GM18502 (cell line): ENCODE data around the gene TXNDC11.

Source experiments
- ATAC-seq: cut with Tn5 transposase; IDR thresholded peaks from one replicate; pipeline ENCODE4 v1.9.1; 2021; ENCODE audit warnings: mild to moderate bottlenecking; ENCODE audit not compliant: unreplicated experiment, poor library complexity

TXNDC11 gene

GRCh38 chr16:11755022-11755760, 12.5 kb upstream of the TXNDC11 start:
- no peak for ATAC-seq

DNA sequence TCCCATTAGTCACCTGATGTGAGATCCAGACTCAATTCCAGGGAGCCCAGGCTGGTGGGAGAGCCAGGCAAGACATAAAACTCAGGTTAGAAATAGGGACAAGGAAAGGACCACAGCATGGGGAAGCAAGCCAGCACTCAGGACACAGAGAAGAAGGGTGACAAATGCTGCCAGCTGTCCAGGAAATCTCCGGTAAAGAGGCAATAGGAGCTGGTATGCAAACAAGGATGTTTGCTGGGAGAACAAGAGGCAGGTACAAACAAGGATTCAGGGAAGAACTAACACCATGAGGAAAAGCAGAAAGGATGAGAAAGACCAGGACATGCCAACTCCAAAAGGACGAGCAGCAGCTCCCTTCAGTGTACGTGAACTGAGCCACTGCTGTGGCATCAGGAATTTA, 10.2 kb upstream of the TXNDC11 start:
- no peak for ATAC-seq

GRCh38 chr16:11750056-11750455, 7.4 kb upstream of the TXNDC11 start:
- no peak for ATAC-seq

- no peak for ATAC-seq
Measured at GRCh38 chr16:11748404-11749254, 6.0 kb upstream of the TXNDC11 start.

- no peak for ATAC-seq
Measured at GRCh38 chr16:11747949-11748403, 5.3 kb upstream of the TXNDC11 start.

- ATAC-seq = no peak
Measured at GRCh38 chr16:11744075-11744470, 1.4 kb upstream of the TXNDC11 start.

- no peak for ATAC-seq
Measured at GRCh38 chr16:11743308-11744074, 834 bp upstream of the TXNDC11 start.

- ATAC-seq = peak; percentile 27
Measured at GRCh38 chr16:11742093-11742535, 543 bp downstream of the TXNDC11 start.

DNA sequence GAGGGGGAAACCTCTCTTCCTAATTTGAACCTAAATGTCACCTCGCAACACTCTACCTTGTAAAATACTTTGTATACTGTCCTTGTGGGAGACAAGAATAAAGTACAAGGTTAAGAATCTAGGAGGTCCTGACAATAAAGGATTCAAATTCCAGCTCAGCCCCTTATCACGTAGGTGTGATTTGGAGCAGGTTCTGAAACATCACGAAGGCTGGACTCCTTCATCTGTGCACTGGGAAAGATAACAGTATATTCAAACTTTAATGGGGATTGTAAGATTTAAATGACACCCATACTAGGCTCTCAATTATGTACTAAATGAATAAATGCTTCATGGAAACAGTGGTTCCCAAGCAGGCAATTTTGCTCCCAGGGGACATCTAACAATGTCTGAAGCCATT, 2.1 kb downstream of the TXNDC11 start:
- no peak for ATAC-seq

- ATAC-seq = no peak
Measured at GRCh38 chr16:11738742-11739544, 3.7 kb downstream of the TXNDC11 start.

GRCh38 chr16:11737713-11738112, 4.9 kb downstream of the TXNDC11 start:
- no peak for ATAC-seq

DNA sequence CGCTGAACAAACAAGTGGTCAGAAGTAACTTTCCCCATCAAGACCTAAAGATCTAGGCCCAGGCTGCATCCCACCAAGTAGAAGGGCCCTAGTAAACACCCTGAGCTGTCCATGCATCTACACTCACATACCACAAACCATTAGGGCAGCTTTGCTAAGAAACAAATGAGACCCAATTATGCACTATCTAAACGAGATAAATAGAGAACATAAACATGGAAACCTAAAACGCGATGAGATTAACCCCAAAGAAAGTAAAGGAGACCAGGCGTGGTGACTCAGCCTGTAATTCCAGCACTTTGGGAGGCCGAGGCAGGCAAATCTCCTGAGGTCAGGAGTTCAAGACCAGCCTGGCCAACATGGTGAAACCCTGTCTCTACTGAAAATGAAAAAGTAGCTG, 5.8 kb downstream of the TXNDC11 start:
- no peak for ATAC-seq

GRCh38 chr16:11735787-11736186, 6.9 kb downstream of the TXNDC11 start:
- no peak for ATAC-seq

DNA sequence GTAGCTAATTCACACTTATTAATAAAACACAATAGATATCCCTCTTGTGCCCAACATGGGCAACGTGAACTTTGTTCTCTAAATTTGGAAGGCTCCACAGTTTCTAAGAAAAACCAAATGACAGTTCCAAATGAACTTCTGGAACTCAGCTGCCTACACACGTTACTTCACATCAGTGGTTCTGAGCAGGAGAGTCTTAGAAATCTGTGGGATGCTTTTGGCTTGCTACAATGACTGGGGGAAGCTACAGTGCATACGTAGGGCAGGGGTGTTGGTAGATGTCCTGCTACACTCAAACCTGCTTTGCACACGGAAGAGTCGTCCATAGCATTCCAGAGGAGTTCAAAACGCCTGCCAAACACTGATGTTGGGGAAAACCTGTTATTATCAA, 8.0 kb downstream of the TXNDC11 start:
- ATAC-seq = no peak

DNA sequence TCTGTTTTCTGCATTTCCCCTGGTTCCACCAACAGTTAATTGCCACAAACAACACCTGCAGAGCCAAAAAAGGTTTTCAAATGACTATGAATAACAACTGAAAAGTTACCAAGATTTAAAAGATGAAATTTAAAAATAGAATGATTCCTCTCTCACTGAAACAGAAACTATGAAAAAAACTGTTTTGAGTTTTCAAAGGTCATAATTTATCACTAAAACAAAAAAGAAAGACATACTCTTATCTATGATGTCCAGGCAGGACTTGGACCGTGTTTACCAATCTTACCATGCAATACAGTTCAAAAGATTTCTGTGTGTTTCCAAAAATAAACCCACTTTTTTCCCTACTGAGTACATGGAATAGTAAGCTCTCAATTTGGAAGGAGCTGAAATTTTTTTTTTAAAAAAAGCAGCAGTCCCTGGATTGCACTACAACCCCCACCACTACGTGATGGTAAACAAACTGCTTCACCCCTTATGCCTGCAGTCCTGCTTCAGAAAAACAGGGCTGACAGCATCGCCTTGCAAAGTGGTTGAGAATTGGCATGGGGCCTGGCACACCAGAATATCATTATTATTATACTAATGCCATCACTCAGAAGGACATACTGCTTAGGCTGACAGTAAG, 8.5 kb downstream of the TXNDC11 start:
- ATAC-seq = no peak

DNA sequence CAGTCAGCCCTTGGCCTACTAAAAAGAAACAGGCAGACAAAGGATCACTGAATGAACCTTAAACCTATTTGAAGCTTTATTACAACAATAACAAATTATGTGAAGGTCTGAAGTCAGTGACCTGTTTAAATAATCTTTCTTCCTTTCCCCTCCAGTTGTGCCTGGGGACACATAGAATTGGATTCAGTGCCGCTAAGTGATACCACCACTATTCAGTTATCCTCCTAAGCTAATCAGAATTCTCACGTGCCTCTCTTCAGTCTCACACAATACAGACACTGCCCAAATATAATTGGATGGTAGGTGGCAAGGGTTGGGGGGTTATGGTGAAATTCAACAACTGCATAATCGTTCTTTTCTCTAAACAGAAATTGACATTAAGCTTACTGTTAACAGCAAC, 11.4 kb downstream of the TXNDC11 start:
- ATAC-seq = no peak

GRCh38 chr16:11729787-11730186, 12.9 kb downstream of the TXNDC11 start:
- no peak for ATAC-seq

DNA sequence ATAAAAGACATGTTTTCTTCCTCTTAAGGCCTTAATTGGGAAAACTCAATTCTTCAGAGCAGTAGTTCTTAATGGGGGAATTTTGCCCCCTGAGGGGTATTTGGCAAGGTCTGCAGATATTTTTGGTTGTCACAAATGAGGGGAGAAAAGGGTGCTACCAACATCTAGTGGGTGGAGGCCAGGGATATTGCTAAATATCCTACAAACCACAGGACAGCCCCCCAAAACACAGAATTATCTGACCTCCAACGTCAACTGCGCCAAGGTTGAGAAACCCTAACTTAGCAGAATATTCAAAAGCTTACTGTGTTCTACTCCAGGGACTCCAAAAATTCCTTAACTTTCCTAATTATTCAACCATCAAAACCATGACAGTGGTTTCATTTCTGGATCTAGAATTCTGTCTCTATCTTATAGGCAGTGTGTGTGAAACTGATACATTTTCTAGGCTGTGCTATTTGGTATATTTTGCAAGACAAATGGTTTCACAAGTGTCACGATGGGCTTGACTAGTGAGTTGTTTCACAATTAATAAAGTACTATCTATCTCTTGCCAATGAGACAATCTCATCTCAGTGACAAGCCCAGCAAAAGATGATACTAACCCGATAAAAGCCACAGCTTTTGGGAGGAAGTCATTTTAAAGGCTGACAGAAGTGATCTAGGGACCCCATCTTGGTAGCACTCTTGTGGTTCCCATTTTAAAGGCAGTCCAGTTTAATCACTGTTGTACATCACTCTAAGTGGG, 14.7 kb downstream of the TXNDC11 start:
- ATAC-seq = no peak

- no peak for ATAC-seq
Measured at GRCh38 chr16:11726008-11726407, 16.6 kb downstream of the TXNDC11 start.
